ENCODE data around the gene RABEP2. TPM values are rescaled to one million over a fixed set of nuclear protein-coding genes. Genes with fewer than 3 reads are reported as not detected.

RABEP2 gene
- total and polyA plus RNA-seq, 9 of the 15 experiments (the other 6 are each of a cell fraction or from before 2014, with no cell fraction given): 0.15 to 13.4 (median 3.5) TPM

DNA sequence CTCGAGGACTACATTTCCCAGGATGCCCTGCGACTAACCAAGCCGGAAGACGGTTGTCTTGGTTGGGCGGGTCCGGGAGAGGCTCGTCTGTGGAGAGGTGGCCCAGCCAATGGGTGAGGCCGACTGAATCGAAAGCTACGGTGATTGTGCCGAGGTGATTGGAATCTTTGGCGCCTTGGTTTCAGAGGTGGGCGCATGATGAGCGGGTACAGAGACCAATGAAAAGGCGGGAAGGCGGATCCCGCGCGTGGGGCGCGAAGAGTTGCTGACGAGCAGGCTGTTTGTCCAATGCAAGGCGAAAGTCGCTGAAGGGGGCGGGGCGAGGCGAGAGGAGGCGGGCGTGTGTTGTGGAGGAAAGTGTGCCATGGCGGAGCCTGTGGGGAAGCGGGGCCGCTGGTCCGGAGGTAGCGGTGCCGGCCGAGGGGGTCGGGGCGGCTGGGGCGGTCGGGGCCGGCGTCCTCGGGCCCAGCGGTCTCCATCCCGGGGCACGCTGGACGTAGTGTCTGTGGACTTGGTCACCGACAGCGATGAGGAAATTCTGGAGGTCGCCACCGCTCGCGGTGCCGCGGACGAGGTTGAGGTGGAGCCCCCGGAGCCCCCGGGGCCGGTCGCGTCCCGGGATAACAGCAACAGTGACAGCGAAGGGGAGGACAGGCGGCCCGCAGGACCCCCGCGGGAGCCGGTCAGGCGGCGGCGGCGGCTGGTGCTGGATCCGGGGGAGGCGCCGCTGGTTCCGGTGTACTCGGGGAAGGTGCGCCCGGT is 25.8 kb upstream of the RABEP2 start, which contains the start of gene NFATC2IP (continued):
- TF ChIP-seq PTTG1 (tag; IDR thresholded peaks at IDR 0.05; ENCODE audit: low read depth) (no peak), ZBTB1 (CRISPR knock-in tag; IDR thresholded peaks at IDR 0.05; ENCODE audit: borderline replicate concordance, low read depth) (no peak), TCF7L2 (IDR thresholded peaks at IDR 0.05; ENCODE audit: low read depth, low read length) (no peak), POLR2H (tag; IDR thresholded peaks at IDR 0.05; ENCODE audit: low read depth) (peak; percentile 40; the same call in 1 of the 2 replicates), ZNF134 (CRISPR knock-in tag; conservative IDR thresholded peaks at IDR 0.05) (no peak), CREM (IDR thresholded peaks at IDR 0.05; ENCODE audit: low read depth) (peak; percentile 83), MAFG (tag; conservative IDR thresholded peaks at IDR 0.05) (no peak), ZNF24 (IDR thresholded peaks at IDR 0.05) (no peak), LCOR (CRISPR knock-in tag; IDR thresholded peaks at IDR 0.05) (no peak), JUNB (CRISPR knock-in tag; conservative IDR thresholded peaks at IDR 0.05) (no peak), MYC (IDR thresholded peaks at IDR 0.05; ENCODE audit: low read depth, low read length) (peak; percentile 86), MYC (CRISPR knock-in tag; IDR thresholded peaks at IDR 0.05; ENCODE audit: borderline replicate concordance, low read depth) (no peak), PRMT5 (CRISPR knock-in tag; IDR thresholded peaks at IDR 0.05) (no peak), TAL1 (IDR thresholded peaks at IDR 0.05) (no peak), ZNF75A (CRISPR knock-in tag; IDR thresholded peaks at IDR 0.05) (no peak), POLR2B (IDR thresholded peaks at IDR 0.05; ENCODE audit: low read depth, partially characterized antibody) (peak; percentile 78), ZNF707 (CRISPR knock-in tag; conservative IDR thresholded peaks at IDR 0.05) (no peak), RNF2 (IDR thresholded peaks at IDR 0.05) (peak; percentile 25; the same call in 1 of the 2 replicates), ZNF785 (CRISPR knock-in tag; IDR thresholded peaks at IDR 0.05) (no peak), MTA2 (IDR thresholded peaks at IDR 0.05; ENCODE audit: low read depth) (no peak), GABPB2 (CRISPR knock-in tag; conservative IDR thresholded peaks at IDR 0.05) (no peak), STAG1 (CRISPR knock-in tag; IDR thresholded peaks at IDR 0.05; ENCODE audit: borderline replicate concordance) (no peak)
- TF ChIP-seq, protein P1, sequence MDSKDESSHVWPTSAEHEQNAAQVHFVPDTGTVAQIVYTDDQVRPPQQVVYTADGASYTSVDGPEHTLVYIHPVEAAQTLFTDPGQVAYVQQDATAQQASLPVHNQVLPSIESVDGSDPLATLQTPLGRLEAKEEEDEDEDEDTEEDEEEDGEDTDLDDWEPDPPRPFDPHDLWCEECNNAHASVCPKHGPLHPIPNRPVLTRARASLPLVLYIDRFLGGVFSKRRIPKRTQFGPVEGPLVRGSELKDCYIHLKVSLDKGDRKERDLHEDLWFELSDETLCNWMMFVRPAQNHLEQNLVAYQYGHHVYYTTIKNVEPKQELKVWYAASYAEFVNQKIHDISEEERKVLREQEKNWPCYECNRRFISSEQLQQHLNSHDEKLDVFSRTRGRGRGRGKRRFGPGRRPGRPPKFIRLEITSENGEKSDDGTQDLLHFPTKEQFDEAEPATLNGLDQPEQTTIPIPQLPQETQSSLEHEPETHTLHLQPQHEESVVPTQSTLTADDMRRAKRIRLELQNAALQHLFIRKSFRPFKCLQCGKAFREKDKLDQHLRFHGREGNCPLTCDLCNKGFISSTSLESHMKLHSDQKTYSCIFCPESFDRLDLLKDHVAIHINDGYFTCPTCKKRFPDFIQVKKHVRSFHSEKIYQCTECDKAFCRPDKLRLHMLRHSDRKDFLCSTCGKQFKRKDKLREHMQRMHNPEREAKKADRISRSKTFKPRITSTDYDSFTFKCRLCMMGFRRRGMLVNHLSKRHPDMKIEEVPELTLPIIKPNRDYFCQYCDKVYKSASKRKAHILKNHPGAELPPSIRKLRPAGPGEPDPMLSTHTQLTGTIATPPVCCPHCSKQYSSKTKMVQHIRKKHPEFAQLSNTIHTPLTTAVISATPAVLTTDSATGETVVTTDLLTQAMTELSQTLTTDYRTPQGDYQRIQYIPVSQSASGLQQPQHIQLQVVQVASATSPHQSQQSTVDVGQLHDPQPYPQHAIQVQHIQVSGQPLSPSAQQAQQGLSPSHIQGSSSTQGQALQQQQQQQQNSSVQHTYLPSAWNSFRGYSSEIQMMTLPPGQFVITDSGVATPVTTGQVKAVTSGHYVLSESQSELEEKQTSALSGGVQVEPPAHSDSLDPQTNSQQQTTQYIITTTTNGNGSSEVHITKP (IDR thresholded peaks at IDR 0.05; ENCODE audit: partially characterized antibody): peak; percentile 66
- TF ChIP-seq, protein P2, sequence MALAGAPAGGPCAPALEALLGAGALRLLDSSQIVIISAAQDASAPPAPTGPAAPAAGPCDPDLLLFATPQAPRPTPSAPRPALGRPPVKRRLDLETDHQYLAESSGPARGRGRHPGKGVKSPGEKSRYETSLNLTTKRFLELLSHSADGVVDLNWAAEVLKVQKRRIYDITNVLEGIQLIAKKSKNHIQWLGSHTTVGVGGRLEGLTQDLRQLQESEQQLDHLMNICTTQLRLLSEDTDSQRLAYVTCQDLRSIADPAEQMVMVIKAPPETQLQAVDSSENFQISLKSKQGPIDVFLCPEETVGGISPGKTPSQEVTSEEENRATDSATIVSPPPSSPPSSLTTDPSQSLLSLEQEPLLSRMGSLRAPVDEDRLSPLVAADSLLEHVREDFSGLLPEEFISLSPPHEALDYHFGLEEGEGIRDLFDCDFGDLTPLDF (CRISPR knock-in tag; IDR thresholded peaks at IDR 0.05): peak; percentile 97
- TF ChIP-seq, protein P3, sequence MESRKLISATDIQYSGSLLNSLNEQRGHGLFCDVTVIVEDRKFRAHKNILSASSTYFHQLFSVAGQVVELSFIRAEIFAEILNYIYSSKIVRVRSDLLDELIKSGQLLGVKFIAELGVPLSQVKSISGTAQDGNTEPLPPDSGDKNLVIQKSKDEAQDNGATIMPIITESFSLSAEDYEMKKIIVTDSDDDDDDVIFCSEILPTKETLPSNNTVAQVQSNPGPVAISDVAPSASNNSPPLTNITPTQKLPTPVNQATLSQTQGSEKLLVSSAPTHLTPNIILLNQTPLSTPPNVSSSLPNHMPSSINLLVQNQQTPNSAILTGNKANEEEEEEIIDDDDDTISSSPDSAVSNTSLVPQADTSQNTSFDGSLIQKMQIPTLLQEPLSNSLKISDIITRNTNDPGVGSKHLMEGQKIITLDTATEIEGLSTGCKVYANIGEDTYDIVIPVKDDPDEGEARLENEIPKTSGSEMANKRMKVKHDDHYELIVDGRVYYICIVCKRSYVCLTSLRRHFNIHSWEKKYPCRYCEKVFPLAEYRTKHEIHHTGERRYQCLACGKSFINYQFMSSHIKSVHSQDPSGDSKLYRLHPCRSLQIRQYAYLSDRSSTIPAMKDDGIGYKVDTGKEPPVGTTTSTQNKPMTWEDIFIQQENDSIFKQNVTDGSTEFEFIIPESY (CRISPR knock-in tag; IDR thresholded peaks at IDR 0.05): no peak
